ENCODE results near the gene CPLANE2. TPM values are rescaled to one million over a fixed set of nuclear protein-coding genes. Genes with fewer than 3 reads are reported as not detected.
A peak's percentile ranks its signal among the peaks of the same experiment; 100 is the strongest.
"Not testable (repeated sequence)": the region's sequence is repeated elsewhere in the genome, so short reads cannot be mapped to it uniquely, and the experiment has no call there.

The CPLANE2 gene
- total RNA-seq, 1 experiment from 2014 or later, result 9.1 TPM

- H3K36me3 ChIP-seq (replicated peaks; ENCODE audit: control insufficient read depth, insufficient read depth, low read length), result peaks cover 14% of the 10 kb centered on the region
Measured at GRCh38 chr1:16203550-16203949, 33.4 kb downstream of the CPLANE2 start.

DNA sequence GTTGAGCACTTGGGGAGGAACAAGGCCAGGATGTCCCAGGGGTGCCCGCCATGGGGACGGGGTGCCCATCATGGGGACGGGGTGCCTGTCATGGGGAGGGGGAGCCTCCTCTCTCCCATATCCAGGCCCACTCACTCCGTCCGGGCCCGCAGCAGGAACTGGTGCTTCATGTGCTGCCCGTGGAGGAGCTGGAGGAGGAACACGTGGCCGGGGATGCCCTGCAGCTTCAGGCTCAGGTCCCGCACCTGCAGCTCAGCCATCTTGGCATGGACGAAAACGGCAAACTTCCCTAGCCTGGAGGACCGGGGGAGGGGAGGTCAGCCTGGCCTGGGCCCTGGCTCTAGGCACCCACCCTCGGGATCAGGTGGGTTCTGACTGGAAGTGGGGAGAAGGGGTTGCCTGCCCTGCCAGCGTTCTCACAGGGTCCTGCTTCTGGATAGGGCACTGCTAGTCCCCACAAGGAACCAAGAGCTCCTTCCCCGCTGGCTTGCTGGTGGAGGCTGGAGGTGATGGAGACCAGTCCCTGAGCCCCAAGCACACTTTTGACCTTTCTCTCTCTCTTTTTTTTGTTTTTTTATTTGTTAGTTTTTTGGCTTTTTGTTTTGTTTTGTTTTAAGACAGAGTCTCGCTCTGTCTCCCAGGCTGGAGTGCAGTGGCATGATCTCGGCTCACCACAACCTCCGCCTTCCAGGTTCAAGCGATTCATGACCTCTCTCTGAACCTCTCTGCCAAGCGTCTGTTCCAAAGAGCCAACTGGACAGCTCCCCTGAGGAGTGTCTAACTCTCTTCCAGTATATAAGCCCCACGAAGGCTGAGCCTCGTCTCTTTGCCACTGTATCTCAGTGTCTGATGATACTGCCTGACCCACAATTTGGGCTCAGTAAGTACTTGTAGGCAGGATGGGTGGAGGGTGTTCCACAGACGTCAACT lies 34.4 kb downstream of the CPLANE2 start:
- Histone ChIP-seq H3K27me3 (ENCODE audit: control insufficient read depth, insufficient read depth, low read length) (peaks cover 6% of the 10 kb centered on the region; the same call in 1 of the 2 replicates), H3K4me3 (ENCODE audit: insufficient read depth, low read depth, low read length) (no peak overlapping the region), H3K36me3 (replicated peaks; ENCODE audit: control insufficient read depth, insufficient read depth, low read length) (peaks cover 14% of the 10 kb centered on the region)
- no peak for DNase-seq

More at GRCh38 chr1:16203550-16203949, 33.4 kb downstream of the CPLANE2 start:
- Histone ChIP-seq H3K27me3 (ENCODE audit: control insufficient read depth, insufficient read depth, low read length) (peaks cover 14% of the 10 kb centered on the region; the same call in 1 of the 2 replicates), H3K4me3 (ENCODE audit: insufficient read depth, low read depth, low read length) (no peak overlapping the region)
- DNase-seq, result no peak

DNA sequence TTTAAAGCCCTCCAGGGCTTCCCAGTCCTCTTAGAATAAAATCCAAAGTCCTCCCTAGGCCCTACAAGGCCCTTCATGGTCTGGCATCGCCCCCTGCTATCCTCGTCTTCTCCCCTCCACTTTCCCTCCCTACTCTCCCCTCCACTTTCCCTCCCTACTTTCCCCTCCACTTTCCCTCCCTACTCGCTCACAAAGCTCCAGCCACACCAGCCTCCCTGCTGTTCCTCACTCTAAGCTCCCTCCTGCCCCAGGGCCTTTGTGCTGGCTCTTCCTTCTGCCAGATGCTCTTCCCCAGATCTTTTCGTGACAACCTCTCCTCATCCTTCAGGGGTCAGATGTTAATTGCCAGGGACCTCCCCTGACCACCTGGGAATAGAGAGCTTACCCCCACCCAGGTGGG lies 37.3 kb downstream of the CPLANE2 start:
- DNase-seq, result no peak
- peaks cover 13% of the 10 kb centered on the region for H3K36me3 ChIP-seq (replicated peaks; ENCODE audit: control insufficient read depth, insufficient read depth, low read length)
- H3K4me3 ChIP-seq (ENCODE audit: insufficient read depth, low read depth, low read length), result no peak overlapping the region

DNA sequence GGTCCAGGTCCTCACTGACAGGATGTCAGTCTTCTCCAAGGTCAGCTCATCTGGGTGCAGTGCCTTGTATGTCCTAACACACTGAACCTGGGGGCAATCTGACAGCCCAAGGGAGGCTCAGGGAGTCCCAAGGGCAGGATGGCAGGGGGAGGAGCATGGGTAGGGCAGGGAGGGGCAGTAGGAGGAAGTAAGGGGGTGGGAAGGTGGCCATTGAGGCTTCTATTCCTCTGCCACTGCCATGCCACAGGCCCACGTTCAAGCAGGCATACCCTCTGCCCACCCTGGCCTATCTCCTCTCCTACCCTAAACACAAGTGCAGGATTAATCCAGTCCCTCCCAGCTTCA lies 37.9 kb downstream of the CPLANE2 start:
- Histone ChIP-seq H3K36me3 (replicated peaks; ENCODE audit: control insufficient read depth, insufficient read depth, low read length) (peaks cover 9% of the 10 kb centered on the region), H3K4me3 (ENCODE audit: insufficient read depth, low read depth, low read length) (no peak overlapping the region), H3K27me3 (ENCODE audit: control insufficient read depth, insufficient read depth, low read length) (no peaks in the 10 kb centered on the region)
- no peak for DNase-seq

More for the DNA sequence above, 37.3 kb downstream of the CPLANE2 start:
- H3K27me3 ChIP-seq (ENCODE audit: control insufficient read depth, insufficient read depth, low read length), result no peaks in the 10 kb centered on the region

GRCh38 chr1:16198444-16199156 lies 38.4 kb downstream of the CPLANE2 start:
- no peak overlapping the region for H3K4me3 ChIP-seq (ENCODE audit: insufficient read depth, low read depth, low read length)
- peaks cover 6% of the 10 kb centered on the region for H3K36me3 ChIP-seq (replicated peaks; ENCODE audit: control insufficient read depth, insufficient read depth, low read length)
- no peaks in the 10 kb centered on the region for H3K27me3 ChIP-seq (ENCODE audit: control insufficient read depth, insufficient read depth, low read length)
- DNase-seq, result no peak

DNA sequence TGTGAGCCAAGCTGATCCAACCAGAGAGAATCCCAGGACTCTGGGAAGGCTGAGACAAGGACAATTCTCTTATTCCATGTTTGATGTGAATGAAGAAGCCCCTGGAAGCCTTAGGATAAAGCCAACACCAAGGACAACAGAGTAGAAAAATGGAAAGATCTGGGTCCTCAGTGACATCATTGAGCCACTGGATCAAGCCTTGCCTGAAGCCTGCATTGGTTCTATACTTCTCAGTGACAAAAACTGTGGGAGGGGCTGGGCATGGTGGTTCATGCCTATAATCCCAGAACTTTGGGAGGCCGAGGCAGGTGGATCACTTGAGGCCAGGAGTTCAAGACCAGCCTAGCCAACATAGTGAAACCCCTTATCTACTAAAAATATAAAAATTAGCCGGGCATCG lies 40.1 kb downstream of the CPLANE2 start:
- Histone ChIP-seq H3K36me3 (replicated peaks; ENCODE audit: control insufficient read depth, insufficient read depth, low read length) (peaks cover 3% of the 10 kb centered on the region), H3K27me3 (ENCODE audit: control insufficient read depth, insufficient read depth, low read length) (no peaks in the 10 kb centered on the region), H3K4me3 (ENCODE audit: insufficient read depth, low read depth, low read length) (no peak overlapping the region)
- no peak for DNase-seq

- H3K36me3 ChIP-seq (replicated peaks; ENCODE audit: control insufficient read depth, insufficient read depth, low read length); H3K27me3 ChIP-seq (ENCODE audit: control insufficient read depth, insufficient read depth, low read length); DNase-seq; H3K4me3 ChIP-seq (ENCODE audit: insufficient read depth, low read depth, low read length): not testable (repeated sequence)
Measured at GRCh38 chr1:16196139-16196538, 40.8 kb downstream of the CPLANE2 start.

DNA sequence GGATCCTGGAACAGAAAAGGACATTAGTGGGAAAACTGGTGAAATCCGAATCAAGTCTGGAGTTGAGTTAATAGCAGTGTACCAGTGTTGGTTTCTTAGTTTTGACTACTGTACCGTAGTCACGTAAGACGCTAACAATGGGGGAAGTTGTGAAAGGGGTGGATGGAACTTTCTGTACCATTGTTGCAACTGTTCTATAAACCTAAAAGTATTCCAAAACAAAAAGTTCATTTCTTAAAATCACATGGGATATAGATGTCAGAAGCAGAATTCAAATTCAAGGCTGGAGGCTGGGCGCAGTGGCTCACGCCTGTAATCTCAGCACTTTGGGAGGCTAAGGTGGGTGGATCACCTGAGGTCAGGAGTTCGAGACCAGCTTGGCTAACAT lies 41.5 kb downstream of the CPLANE2 start:
- DNase-seq, result no peak
- no peak overlapping the region for H3K4me3 ChIP-seq (ENCODE audit: insufficient read depth, low read depth, low read length)
- no peaks in the 10 kb centered on the region for H3K27me3 ChIP-seq (ENCODE audit: control insufficient read depth, insufficient read depth, low read length)
- H3K36me3 ChIP-seq (replicated peaks; ENCODE audit: control insufficient read depth, insufficient read depth, low read length), result peaks cover 3% of the 10 kb centered on the region

GRCh38 chr1:16191916-16192546 lies 45.0 kb downstream of the CPLANE2 start:
- no peaks in the 10 kb centered on the region for H3K27me3 ChIP-seq (ENCODE audit: control insufficient read depth, insufficient read depth, low read length)
- no peak overlapping the region for H3K4me3 ChIP-seq (ENCODE audit: insufficient read depth, low read depth, low read length)
- H3K36me3 ChIP-seq (replicated peaks; ENCODE audit: control insufficient read depth, insufficient read depth, low read length), result no peaks in the 10 kb centered on the region
- no peak for DNase-seq

- DNase-seq, result no peak
- Histone ChIP-seq H3K27me3 (ENCODE audit: control insufficient read depth, insufficient read depth, low read length) (no peaks in the 10 kb centered on the region), H3K36me3 (replicated peaks; ENCODE audit: control insufficient read depth, insufficient read depth, low read length) (no peaks in the 10 kb centered on the region)
Measured at GRCh38 chr1:16191309-16191708, 45.7 kb downstream of the CPLANE2 start.

GRCh38 chr1:16189921-16190621 lies 46.9 kb downstream of the CPLANE2 start:
- Histone ChIP-seq H3K36me3 (replicated peaks; ENCODE audit: control insufficient read depth, insufficient read depth, low read length) (no peaks in the 10 kb centered on the region), H3K4me3 (ENCODE audit: insufficient read depth, low read depth, low read length) (no peak overlapping the region), H3K27me3 (ENCODE audit: control insufficient read depth, insufficient read depth, low read length) (no peaks in the 10 kb centered on the region)
- DNase-seq, result no peak

More at GRCh38 chr1:16191309-16191708, 45.7 kb downstream of the CPLANE2 start:
- no peak overlapping the region for H3K4me3 ChIP-seq (ENCODE audit: insufficient read depth, low read depth, low read length)

- H3K36me3 ChIP-seq (replicated peaks; ENCODE audit: control insufficient read depth, insufficient read depth, low read length), result no peaks in the 10 kb centered on the region
- H3K27me3 ChIP-seq (ENCODE audit: control insufficient read depth, insufficient read depth, low read length), result no peaks in the 10 kb centered on the region
- no peak for DNase-seq
- H3K4me3 ChIP-seq (ENCODE audit: insufficient read depth, low read depth, low read length), result no peak overlapping the region
Measured at GRCh38 chr1:16189003-16189402, 48.0 kb downstream of the CPLANE2 start.

GRCh38 chr1:16187748-16188401 lies 49.1 kb downstream of the CPLANE2 start:
- H3K27me3 ChIP-seq (ENCODE audit: control insufficient read depth, insufficient read depth, low read length), result no peaks in the 10 kb centered on the region
- no peak overlapping the region for H3K4me3 ChIP-seq (ENCODE audit: insufficient read depth, low read depth, low read length)
- no peaks in the 10 kb centered on the region for H3K36me3 ChIP-seq (replicated peaks; ENCODE audit: control insufficient read depth, insufficient read depth, low read length)
- peak; percentile 94 for DNase-seq
